NCI-H748 (cell line): ENCODE data around the gene FMO1.
"Not testable (repeated sequence)": the region's sequence is repeated elsewhere in the genome, so short reads cannot be mapped to it uniquely, and the experiment has no call there.

Experiments
- DNase-seq: peaks from one replicate; lab custom pipeline; 2025; ENCODE audit not compliant: unreplicated experiment; lab: John Stamatoyannopoulos, UW

Gene FMO1

GRCh38 chr1:171248302-171248701 lies at the start of gene FMO1:
FMO1 (plus strand) TSS chr1:171248494; CDS start chr1:171258088, 9,594 bp downstream.
- DNase-seq, result no peak

- no peak for DNase-seq
These were observed 44.0 kb upstream of the FMO1 start for GRCh38 chr1:171204296-171204695.

DNA sequence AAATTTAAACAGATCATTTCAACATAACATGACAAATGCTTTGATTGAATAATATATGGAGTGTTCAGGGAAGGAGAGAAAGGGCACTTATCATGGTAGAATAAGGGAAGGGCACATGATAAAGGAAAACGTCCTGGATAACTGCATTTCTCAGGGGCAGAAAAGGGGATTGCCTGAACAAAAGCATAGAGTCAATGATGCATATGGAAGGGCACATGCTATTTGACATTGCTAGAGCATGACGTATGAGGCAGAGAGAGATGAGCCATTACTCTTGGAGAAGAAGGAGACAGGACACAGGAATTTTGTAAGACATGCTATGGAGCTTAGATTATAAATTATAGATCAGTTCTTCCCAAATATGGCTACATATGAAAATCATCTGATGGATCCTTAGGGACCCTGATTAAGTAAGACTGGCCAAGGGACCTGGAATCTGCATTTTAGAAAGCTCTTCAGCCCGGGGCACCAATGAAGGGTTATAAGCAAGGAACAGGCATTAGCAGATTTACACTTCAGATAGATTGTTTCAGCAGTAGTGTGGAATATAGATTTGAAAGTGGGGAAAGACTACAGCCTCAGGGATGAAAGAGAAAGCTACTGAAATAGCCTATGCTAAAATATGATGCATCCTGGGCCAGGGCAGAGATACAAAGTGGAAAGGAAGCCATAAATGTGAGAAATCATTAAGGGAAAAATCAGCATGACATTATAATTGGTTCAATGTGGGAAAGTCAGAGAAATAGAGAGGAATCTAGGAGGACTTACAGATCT lies 41.9 kb upstream of the FMO1 start:
- no peak for DNase-seq

DNA sequence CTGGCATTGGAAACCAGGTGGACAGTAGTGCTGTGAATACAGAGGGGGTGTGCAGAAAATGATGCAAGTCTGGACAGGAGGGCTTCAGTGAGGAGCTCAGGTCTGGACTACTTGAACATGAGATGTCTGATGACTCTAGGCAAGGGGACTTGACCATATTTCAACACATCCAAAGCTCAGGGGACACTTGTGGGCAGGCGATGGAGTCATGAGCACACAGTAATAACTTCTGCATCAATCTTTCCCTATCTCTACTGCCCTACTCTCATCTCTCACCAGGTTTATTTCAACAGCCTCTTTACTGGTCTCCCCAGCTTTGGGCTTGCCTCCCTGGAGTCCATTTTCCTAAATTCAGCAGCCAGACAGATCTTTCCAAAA lies 41.3 kb upstream of the FMO1 start:
- no peak for DNase-seq

DNA sequence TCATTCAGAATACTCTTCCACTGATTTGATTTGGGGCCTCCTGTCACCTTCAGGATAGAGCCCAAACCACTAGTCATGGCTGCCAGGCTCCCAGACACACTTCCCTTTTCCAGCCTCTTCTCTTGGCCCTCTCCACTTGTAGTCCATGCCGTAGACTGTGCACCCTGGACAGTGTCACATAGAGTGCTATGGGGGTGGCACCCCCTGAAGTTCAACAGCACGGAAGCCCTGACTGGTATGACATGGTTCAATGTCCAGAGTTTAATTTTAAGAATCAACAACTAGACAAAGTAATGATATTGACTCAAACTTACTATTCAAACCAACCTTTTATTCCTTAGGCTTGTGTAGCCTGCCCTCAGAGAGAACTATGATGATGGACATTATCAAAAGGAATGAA lies 40.9 kb upstream of the FMO1 start:
- DNase-seq, result no peak

GRCh38 chr1:171210355-171210754 lies 37.9 kb upstream of the FMO1 start:
- DNase-seq, result no peak

GRCh38 chr1:171212607-171213351 lies 35.5 kb upstream of the FMO1 start:
- DNase-seq, result no peak

GRCh38 chr1:171213559-171214454 lies 34.5 kb upstream of the FMO1 start:
- DNase-seq, result no peak

DNA sequence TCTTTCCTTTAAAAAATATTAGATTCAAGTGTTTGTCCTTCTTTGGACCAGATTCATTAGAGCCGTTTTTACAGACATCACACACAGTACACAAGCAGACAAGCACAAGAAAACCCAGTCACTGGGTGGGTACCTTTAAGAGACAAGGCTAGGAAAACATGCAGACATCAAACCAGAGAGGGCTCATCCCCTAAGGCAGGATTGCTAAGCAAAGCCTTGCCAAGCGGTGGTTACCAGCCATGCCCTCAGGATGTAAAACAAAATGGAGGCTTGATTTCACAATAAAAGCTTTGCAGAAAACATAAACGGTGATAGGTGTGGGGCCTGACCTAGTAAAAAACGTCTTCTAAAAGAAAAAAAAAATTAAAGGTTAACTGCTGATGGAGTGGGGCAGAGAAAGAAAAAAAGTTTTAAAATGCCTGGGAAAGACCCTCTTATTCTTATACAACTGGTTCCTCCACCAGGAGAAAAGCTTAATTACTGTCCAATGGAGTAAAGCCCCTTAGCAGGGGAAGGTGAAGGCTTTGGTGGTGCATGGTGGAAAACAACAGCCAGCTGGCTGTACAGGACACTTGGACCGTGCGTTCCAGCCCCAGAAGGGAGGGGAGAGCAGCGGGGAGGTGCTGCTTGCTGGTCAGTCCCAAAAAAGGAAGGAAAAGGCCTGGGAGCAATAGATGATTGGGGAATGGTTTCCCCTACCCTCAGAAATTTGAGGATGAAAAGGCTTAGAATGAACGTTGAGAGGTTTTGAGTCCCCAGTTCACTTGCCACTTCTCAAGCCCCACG lies 30.4 kb upstream of the FMO1 start:
- DNase-seq, result no peak

GRCh38 chr1:171218661-171219060 lies 29.6 kb upstream of the FMO1 start:
- no peak for DNase-seq

GRCh38 chr1:171219346-171220080 lies 28.8 kb upstream of the FMO1 start:
- DNase-seq, result no peak

GRCh38 chr1:171220081-171220420 lies 28.2 kb upstream of the FMO1 start:
- DNase-seq, result no peak

DNA sequence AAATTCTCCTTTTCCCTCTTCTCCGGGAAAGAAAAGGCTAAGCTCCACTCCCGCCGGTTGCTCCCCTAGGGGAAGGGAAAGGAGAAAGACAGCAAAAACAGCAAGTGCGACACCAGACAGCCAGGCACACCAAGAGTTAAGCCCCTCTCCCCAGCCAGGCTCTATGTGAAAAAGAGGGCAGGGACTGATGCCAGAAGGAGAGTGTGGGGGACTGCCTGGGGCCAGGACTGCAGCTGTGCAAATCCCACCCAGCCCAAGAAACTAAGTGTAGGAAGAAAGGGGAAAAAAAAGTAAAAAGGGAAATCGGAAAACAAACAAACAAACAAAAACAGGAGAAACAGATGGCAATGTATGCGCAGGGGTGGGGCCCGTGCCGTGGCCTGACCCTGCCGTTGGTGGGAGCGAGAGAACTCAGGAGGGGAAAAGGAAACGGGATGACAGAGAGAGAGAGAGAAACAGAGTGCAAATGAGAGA lies 27.7 kb upstream of the FMO1 start:
- DNase-seq, result no peak

DNA sequence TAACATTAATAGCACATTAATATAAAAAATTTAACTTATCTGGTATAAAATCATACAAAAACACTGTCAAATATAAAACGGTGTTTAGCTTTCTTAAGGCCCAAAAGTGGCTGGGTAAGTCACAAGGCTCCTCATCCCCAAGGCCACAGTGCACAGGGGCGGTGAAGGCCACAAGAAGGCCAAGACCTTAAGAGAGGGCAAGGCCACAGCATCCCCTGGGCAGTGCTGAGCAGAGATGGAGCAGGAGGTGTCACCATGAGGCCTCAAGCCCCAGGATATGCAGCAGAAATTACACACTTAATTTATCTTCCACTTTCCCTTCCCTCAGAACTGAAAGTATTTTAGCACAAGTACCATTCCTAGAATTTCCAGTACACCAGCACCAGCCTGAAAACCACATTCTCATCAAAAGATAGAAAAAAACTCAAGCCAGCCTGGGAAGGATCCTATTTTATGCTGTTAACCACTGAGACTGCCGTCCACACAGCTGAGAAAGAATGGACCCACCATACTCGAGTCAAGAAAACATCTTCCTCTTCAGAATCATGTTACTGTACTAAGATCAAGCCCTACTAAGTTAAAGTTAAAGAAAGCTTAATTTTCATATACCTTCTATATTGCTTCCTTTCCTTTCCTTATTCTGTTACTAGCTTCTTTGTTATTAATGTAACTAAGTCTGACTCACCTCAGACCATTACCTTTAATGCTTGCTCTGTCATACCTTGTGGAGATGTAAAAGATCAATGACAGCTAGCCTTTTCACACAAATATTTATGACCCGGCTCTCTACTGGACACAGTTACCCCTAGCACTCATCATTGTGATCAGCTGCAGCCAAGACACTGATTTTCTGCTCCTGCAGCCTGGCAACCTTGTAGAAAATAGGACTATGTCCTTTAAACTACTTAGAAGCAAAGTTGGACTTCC lies 26.4 kb upstream of the FMO1 start:
- DNase-seq, result no peak

GRCh38 chr1:171222936-171223335 lies 25.4 kb upstream of the FMO1 start:
- DNase-seq, result no peak

DNA sequence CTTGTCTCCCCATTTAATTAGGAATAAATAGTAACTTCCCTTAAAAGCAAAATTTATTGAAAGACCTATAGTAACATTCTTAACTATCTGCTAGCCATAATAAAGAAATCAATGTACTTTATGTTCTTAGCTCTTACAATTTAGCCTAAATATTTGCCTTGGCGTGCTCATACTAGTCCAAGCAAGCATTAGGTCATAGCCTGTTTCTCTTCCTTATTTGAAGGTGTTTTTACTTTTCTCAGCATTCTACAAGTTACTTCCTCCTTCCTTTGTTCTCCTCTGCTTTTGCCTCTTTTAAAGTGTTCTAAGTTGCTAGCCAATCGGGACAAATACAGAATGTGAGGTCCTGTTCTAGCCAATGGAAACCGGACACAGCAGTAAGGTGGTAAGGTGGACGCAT lies 24.0 kb upstream of the FMO1 start:
- DNase-seq, result not testable (repeated sequence)

GRCh38 chr1:171226747-171227370 lies 21.4 kb upstream of the FMO1 start:
- DNase-seq, result peak; percentile 50

GRCh38 chr1:171231326-171231725 lies 17.0 kb upstream of the FMO1 start:
- DNase-seq, result no peak

DNA sequence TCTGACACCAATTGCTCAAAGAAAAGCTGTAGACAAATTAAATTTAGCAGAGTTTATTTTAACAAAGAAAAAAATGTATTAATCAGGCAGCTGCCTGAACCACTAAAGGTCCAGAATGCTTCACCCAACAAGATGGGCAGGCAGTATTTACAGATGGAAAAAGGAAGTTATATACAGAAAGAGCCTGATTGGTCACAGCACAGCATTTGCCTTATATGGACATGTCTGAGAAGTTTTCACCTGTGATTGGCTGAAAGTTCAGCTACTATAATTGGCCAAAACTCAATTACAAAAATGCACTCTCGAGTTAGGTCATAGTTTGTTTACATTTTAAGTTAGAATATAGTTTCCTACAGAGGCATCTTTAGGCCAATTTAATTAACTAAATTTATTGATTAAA lies 15.1 kb upstream of the FMO1 start:
- DNase-seq, result no peak
